Endothelial cell of umbilical vein (primary cell): ENCODE results near the gene NUMBL.

ENCODE experiments used
- EZH2 ChIP-seq: IDR thresholded peaks from 2 replicates; pipeline ENCODE4 v1.6.1; 2012; ENCODE audit warnings: borderline replicate concordance, low read depth, mild to moderate bottlenecking, moderate library complexity, low read length, inconsistent platforms; ENCODE audit not compliant: severe bottlenecking
- FOS ChIP-seq: IDR thresholded peaks from 2 replicates; pipeline ENCODE4 v1.6.1; 2011; ENCODE audit warnings: mild to moderate bottlenecking, low read length, moderate library complexity, borderline replicate concordance; ENCODE audit not compliant: insufficient read depth
- GATA2 ChIP-seq: IDR thresholded peaks from 2 replicates; pipeline ENCODE4 v1.7.0; 2011; ENCODE audit warnings: low read depth, mild to moderate bottlenecking, moderate library complexity, mixed read lengths, low read length; ENCODE audit not compliant: insufficient read length, insufficient read depth
- MYC ChIP-seq: IDR thresholded peaks from one replicate; pipeline ENCODE4 v1.6.1; 2011; ENCODE audit warnings: mild to moderate bottlenecking, low read depth, low read length
- POLR2A ChIP-seq: IDR thresholded peaks from 2 replicates; pipeline ENCODE4 v1.6.1; 2012; ENCODE audit warnings: low read depth, mild to moderate bottlenecking, control low read depth, low read length
- POLR2AphosphoS5 ChIP-seq: IDR thresholded peaks from 2 replicates; pipeline ENCODE4 v1.6.1; 2012; ENCODE audit warnings: low read depth, mild to moderate bottlenecking, control low read depth, low read length, moderate library complexity; ENCODE audit not compliant: insufficient read depth
- TF ChIP-seq, protein P1 (sequence below), 2 donors: IDR thresholded peaks; 1 replicate in 1 of 2; 2 replicates in 1 of 2; pipeline ENCODE4 v1.5.1; 2011; ENCODE audit warnings: low read length in 2 of 2, mild to moderate bottlenecking in 2 of 2, moderate library complexity in 2 of 2, control low read depth in 1 of 2, inconsistent platforms in 1 of 2, low read depth in 1 of 2; ENCODE audit not compliant: insufficient read depth in 1 of 2; ENCODE audit errors: extremely low read depth in 1 of 2
- TF ChIP-seq, protein P2 (sequence below): IDR thresholded peaks from 2 replicates; pipeline ENCODE4 v1.6.1; 2011; ENCODE audit not compliant: insufficient read depth, insufficient read length

DNA sequence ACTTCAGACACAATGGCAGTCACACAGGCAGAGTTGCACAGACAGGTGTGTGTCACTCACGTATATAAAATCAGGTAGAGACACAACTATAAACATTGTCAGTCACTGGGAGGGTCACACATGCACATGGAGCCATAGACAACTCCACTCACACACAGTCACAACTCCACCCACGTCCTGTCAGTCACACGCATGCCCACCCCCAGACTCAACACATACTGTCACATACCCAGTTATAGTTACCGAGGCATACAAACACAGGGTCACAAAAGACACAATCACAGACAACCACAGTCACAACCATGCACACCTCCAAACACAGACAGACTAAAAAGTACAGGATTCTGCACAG lies 1.5 kb downstream of the NUMBL start:
- TF ChIP-seq, protein P1, sequence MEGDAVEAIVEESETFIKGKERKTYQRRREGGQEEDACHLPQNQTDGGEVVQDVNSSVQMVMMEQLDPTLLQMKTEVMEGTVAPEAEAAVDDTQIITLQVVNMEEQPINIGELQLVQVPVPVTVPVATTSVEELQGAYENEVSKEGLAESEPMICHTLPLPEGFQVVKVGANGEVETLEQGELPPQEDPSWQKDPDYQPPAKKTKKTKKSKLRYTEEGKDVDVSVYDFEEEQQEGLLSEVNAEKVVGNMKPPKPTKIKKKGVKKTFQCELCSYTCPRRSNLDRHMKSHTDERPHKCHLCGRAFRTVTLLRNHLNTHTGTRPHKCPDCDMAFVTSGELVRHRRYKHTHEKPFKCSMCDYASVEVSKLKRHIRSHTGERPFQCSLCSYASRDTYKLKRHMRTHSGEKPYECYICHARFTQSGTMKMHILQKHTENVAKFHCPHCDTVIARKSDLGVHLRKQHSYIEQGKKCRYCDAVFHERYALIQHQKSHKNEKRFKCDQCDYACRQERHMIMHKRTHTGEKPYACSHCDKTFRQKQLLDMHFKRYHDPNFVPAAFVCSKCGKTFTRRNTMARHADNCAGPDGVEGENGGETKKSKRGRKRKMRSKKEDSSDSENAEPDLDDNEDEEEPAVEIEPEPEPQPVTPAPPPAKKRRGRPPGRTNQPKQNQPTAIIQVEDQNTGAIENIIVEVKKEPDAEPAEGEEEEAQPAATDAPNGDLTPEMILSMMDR (IDR thresholded peaks at IDR 0.05; ENCODE audit: extremely low read depth in 1 of 2, insufficient read depth in 1 of 2, low read depth in 1 of 2, low read length in 2 of 2) = no peak
- TF ChIP-seq POLR2AphosphoS5 (no peak), EZH2 (no peak), POLR2A (peak; percentile 10), FOS (no peak), GATA2 (no peak), MYC (no peak)
- TF ChIP-seq, protein P2, sequence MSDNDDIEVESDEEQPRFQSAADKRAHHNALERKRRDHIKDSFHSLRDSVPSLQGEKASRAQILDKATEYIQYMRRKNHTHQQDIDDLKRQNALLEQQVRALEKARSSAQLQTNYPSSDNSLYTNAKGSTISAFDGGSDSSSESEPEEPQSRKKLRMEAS = no peak
